ENCODE data around the gene CYB5R3. TPM values are rescaled to one million over a fixed set of nuclear protein-coding genes. Genes with fewer than 3 reads are reported as not detected.

The CYB5R3 gene
- total RNA-seq, 1 experiment from 2014 or later = 172 TPM

GRCh38 chr22:42636506-42636905 is 12.7 kb downstream of the CYB5R3 start:
- peaks cover 5% of the 10 kb centered on the region for H3K4me1 ChIP-seq (ENCODE audit: insufficient read depth, low read length, poor library complexity, severe bottlenecking)
- H3K27me3 ChIP-seq (replicated peaks; ENCODE audit: insufficient read depth, low read depth, low read length, poor library complexity) = no peaks in the 10 kb centered on the region
- no peak for DNase-seq (ENCODE audit: low spot score)
- ChIA-PET POLR2A (ENCODE audit: low non-redundant PET) (no interaction called here), CTCF (no interaction called here)
- no peak overlapping the region for H3K4me3 ChIP-seq (ENCODE audit: low read depth, low read length, poor library complexity, severe bottlenecking)
- peaks cover 26% of the 10 kb centered on the region for H3K36me3 ChIP-seq (ENCODE audit: insufficient read depth, low read length, poor library complexity, severe bottlenecking)
- intact Hi-C loops (cut with micrococcal nuclease; ENCODE audit: unreplicated experiment) = no loop called here
- no peaks in the 10 kb centered on the region for H3K9me3 ChIP-seq (ENCODE audit: low read depth, low read length, poor library complexity, severe bottlenecking)
- no peak overlapping the region for H3K27ac ChIP-seq (ENCODE audit: low read depth, low read length, poor library complexity, severe bottlenecking)
- no TSS peak for BruUV-seq (replicated peaks)
- TF ChIP-seq CTCF (conservative IDR thresholded peaks at IDR 0.05; ENCODE audit: low read depth, low read length) (no peak), EZH2 (IDR thresholded peaks at IDR 0.05; ENCODE audit: borderline replicate concordance, low read depth, low read length, poor library complexity, severe bottlenecking) (no peak)

- no peak for DNase-seq (ENCODE audit: low spot score)
- intact Hi-C loops (cut with micrococcal nuclease; ENCODE audit: unreplicated experiment) = no loop called here
- BruUV-seq (replicated peaks) = no TSS peak
- TF ChIP-seq EZH2 (IDR thresholded peaks at IDR 0.05; ENCODE audit: borderline replicate concordance, low read depth, low read length, poor library complexity, severe bottlenecking) (no peak), CTCF (conservative IDR thresholded peaks at IDR 0.05; ENCODE audit: low read depth, low read length) (no peak)
- H3K4me3 ChIP-seq (ENCODE audit: low read depth, low read length, poor library complexity, severe bottlenecking) = no peak overlapping the region
- peak overlapping the region; percentile 23 for H3K27ac ChIP-seq (ENCODE audit: low read depth, low read length, poor library complexity, severe bottlenecking)
- CTCF ChIA-PET = no interaction called here
- peaks cover 5% of the 10 kb centered on the region for H3K4me1 ChIP-seq (ENCODE audit: insufficient read depth, low read length, poor library complexity, severe bottlenecking)
- peaks cover 28% of the 10 kb centered on the region for H3K36me3 ChIP-seq (ENCODE audit: insufficient read depth, low read length, poor library complexity, severe bottlenecking)
- no peaks in the 10 kb centered on the region for H3K9me3 ChIP-seq (ENCODE audit: low read depth, low read length, poor library complexity, severe bottlenecking)
- POLR2A ChIA-PET (ENCODE audit: low non-redundant PET) = interaction anchor here (0.6 kb wide), 1 partner anchor 21 kb away, joined by 4 read pairs; the partner anchor contains the start of gene POLDIP3
- H3K27me3 ChIP-seq (replicated peaks; ENCODE audit: insufficient read depth, low read depth, low read length, poor library complexity) = no peaks in the 10 kb centered on the region
These were observed 13.7 kb downstream of the CYB5R3 start for GRCh38 chr22:42635531-42635930.

- intact Hi-C loops (cut with micrococcal nuclease; ENCODE audit: unreplicated experiment) = no loop called here
- CTCF ChIA-PET = no interaction called here
- POLR2A ChIA-PET (ENCODE audit: low non-redundant PET) = no interaction called here
These were observed 16.2 kb downstream of the CYB5R3 start for GRCh38 chr22:42633013-42633412.

More at GRCh38 chr22:42633013-42633412, 16.2 kb downstream of the CYB5R3 start:
- TF ChIP-seq EZH2 (IDR thresholded peaks at IDR 0.05; ENCODE audit: borderline replicate concordance, low read depth, low read length, poor library complexity, severe bottlenecking) = no peak
- no peak for TF ChIP-seq CTCF (conservative IDR thresholded peaks at IDR 0.05; ENCODE audit: low read depth, low read length)
- H3K27me3 ChIP-seq (replicated peaks; ENCODE audit: insufficient read depth, low read depth, low read length, poor library complexity) = no peaks in the 10 kb centered on the region
- H3K36me3 ChIP-seq (ENCODE audit: insufficient read depth, low read length, poor library complexity, severe bottlenecking) = peaks cover 37% of the 10 kb centered on the region
- H3K9me3 ChIP-seq (ENCODE audit: low read depth, low read length, poor library complexity, severe bottlenecking) = no peaks in the 10 kb centered on the region
- H3K27ac ChIP-seq (ENCODE audit: low read depth, low read length, poor library complexity, severe bottlenecking) = no peak overlapping the region
- no peak overlapping the region for H3K4me3 ChIP-seq (ENCODE audit: low read depth, low read length, poor library complexity, severe bottlenecking)
- no peak for DNase-seq (ENCODE audit: low spot score)
- no TSS peak for BruUV-seq (replicated peaks)
- no peaks in the 10 kb centered on the region for H3K4me1 ChIP-seq (ENCODE audit: insufficient read depth, low read length, poor library complexity, severe bottlenecking)
